Liver (tissue), 9 donors: ENCODE data around the gene ST6GALNAC4. TPM values are rescaled to one million over a fixed set of nuclear protein-coding genes. Genes with fewer than 3 reads are reported as not detected.
"Not testable (repeated sequence)": the region's sequence is repeated elsewhere in the genome, so short reads cannot be mapped to it uniquely, and the experiment has no call there.

Experiments
- DNase-seq: peaks from one replicate; pipeline ENCODE4 v3.0.0-alpha.2; 2017; ENCODE audit warnings: low spot score
- H3K27ac ChIP-seq, 2 donors: one replicate each; pipeline ENCODE4 v1.7.0; 2013; ENCODE audit warnings: inconsistent platforms in 2 of 2, low read length in 2 of 2, control low read depth in 1 of 2, low read depth in 1 of 2, mild to moderate bottlenecking in 1 of 2
- H3K27me3 ChIP-seq, 4 donors: one replicate each; pipeline versions ENCODE4 v1.6.1 to v1.7.0; 2013; ENCODE audit warnings: low read length in 3 of 4, inconsistent platforms in 1 of 4, mild to moderate bottlenecking in 1 of 4, moderate library complexity in 1 of 4; ENCODE audit not compliant: control insufficient read depth in 4 of 4, insufficient read depth in 4 of 4
- H3K36me3 ChIP-seq, 4 donors: one replicate each; pipeline versions ENCODE4 v1.6.1 to v1.7.0; 2013; ENCODE audit warnings: low read length in 3 of 4, mild to moderate bottlenecking in 3 of 4, low read depth in 1 of 4, moderate library complexity in 1 of 4; ENCODE audit not compliant: control insufficient read depth in 4 of 4, insufficient read depth in 3 of 4
- H3K4me1 ChIP-seq, 4 donors: one replicate each; pipeline versions ENCODE4 v1.6.1 to v1.7.0; 2013; ENCODE audit warnings: low read length in 3 of 4, mild to moderate bottlenecking in 3 of 4, moderate library complexity in 1 of 4; ENCODE audit not compliant: control insufficient read depth in 4 of 4, insufficient read depth in 4 of 4
- H3K4me3 ChIP-seq, 3 donors: one replicate each; pipeline versions ENCODE4 v1.6.1 to v1.7.0; 2013; ENCODE audit warnings: low read length in 3 of 3, control low read depth in 1 of 3, low read depth in 1 of 3, mild to moderate bottlenecking in 1 of 3
- H3K9ac ChIP-seq, 2 donors: one replicate each; pipeline ENCODE4 v1.7.0; 2013; ENCODE audit warnings: low read length in 2 of 2, mild to moderate bottlenecking in 2 of 2, moderate library complexity in 2 of 2, control low read depth in 1 of 2, low read depth in 1 of 2
- H3K9me3 ChIP-seq, 4 donors: one replicate each; pipeline versions ENCODE4 v1.6.1 to v1.7.0; 2013; ENCODE audit warnings: low read length in 3 of 4; ENCODE audit not compliant: control insufficient read depth in 4 of 4
- CTCF ChIP-seq: fragments of 150-350 bp; IDR thresholded peaks from 2 replicates; pipeline ENCODE4 v1.5.1; 2017; ENCODE audit warnings: improper control_type of control experiment, low read depth, low read length; ENCODE audit not compliant: missing input control
- GABPA ChIP-seq, 2 donors: IDR thresholded peaks in 1 of 2; conservative IDR thresholded peaks in 1 of 2; 2 replicates each; pipeline ENCODE4 v1.6.1; 2016; ENCODE audit warnings: antibody characterized with exemption in 2 of 2, mild to moderate bottlenecking in 1 of 2, moderate library complexity in 1 of 2
- HNF4G ChIP-seq: IDR thresholded peaks from 2 replicates; pipeline ENCODE4 v1.6.1; 2016; ENCODE audit warnings: antibody characterized with exemption
- JUND ChIP-seq, 2 donors: IDR thresholded peaks; 2 replicates each; pipeline ENCODE4 v1.6.1; 2016; ENCODE audit warnings: antibody characterized with exemption in 2 of 2
- NR2F2 ChIP-seq: IDR thresholded peaks from 2 replicates; pipeline ENCODE4 v1.6.1; 2016; ENCODE audit warnings: antibody characterized with exemption
- RAD21 ChIP-seq, 2 donors: IDR thresholded peaks; 2 replicates each; pipeline ENCODE4 v1.6.1; 2016; ENCODE audit warnings: antibody characterized with exemption in 2 of 2, mild to moderate bottlenecking in 2 of 2
- RXRA ChIP-seq, 2 donors: IDR thresholded peaks; 2 replicates each; pipeline ENCODE4 v1.6.1; 2017 to 2018; ENCODE audit warnings: antibody characterized with exemption in 2 of 2, mild to moderate bottlenecking in 1 of 2
- YY1 ChIP-seq: IDR thresholded peaks from 2 replicates; pipeline ENCODE4 v1.6.1; 2016; ENCODE audit warnings: antibody characterized with exemption, mild to moderate bottlenecking
- WGBS: extraction: QIAGEN DNeasy Blood & Tissue Kit; methylation state at CpG from one replicate; pipeline ENCODE4 v1.1.7; 2013; 5-methylcytosine and 5-hydroxymethylcytosine counted together
- polyA plus RNA-seq, 2 donors: library from polyadenylated mRNA; stranded (reverse) in 1 of 2; unstranded in 1 of 2; fragments of 200-250 nt in 1 of 2; fragments of >200 nt in 1 of 2; fragmentation: Nextera tagmentation in 1 of 2; extraction: Ambion mirVana in 1 of 2; gene quantifications; one replicate each; pipeline versions ENCODE4 v1.2.1 to v1.2.3, GENCODE V29; 2013 to 2015
- total RNA-seq, 2 donors: library from RNA; depleted of rRNA; stranded (reverse); fragments of >200 nt; gene quantifications; one replicate each; pipeline ENCODE4 v1.2.3, GENCODE V29; 2014
- TF ChIP-seq, protein P1 (sequence below): IDR thresholded peaks from 2 replicates; pipeline ENCODE4 v1.6.1; 2016; ENCODE audit warnings: antibody characterized with exemption
- donor health status: healthy.
- donor health status: healthy.
- donor health status: healthy.
- donor health status: healthy.
- donor health status: healthy.

Gene ST6GALNAC4
- total and polyA plus RNA-seq, 4 donors = 2.5 to 83.7 (median 7.5) TPM

DNA sequence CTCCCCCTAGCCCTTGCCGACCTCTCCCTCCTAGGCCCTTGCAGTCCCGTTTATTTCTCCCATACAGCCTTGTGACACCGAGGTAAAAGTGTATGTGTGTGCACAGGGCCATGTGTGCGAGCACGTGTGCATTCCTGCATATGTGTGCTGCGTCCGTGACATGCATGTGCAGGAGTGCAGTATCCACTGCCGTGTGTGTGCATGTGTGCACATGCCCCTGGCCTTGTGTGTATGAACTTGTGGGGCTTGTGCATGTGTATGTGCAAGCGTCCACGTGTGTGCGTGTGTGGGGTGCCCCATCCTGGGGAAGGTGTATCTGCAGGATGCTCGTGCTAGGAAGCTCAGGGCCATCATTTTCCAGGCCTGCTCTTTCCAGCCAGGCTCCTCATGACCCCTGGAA lies 46.0 kb downstream of the ST6GALNAC4 start:
- 87% methylated on average over 12 of the region's 12 CpGs for WGBS
- TF ChIP-seq RXRA (IDR thresholded peaks at IDR 0.05) = no peak
- TF ChIP-seq YY1 = no peak
- no peak for TF ChIP-seq GABPA (IDR thresholded peaks at IDR 0.05 in 1 of 2, conservative IDR thresholded peaks at IDR 0.05 in 1 of 2)
- H3K9ac ChIP-seq = no peak overlapping the region

GRCh38 chr9:127870153-127870491 lies 46.7 kb downstream of the ST6GALNAC4 start:
- not testable (repeated sequence) for DNase-seq, H3K27me3 ChIP-seq, H3K9me3 ChIP-seq, H3K36me3 ChIP-seq, H3K9ac ChIP-seq, H3K4me3 ChIP-seq, H3K27ac ChIP-seq
- peaks cover 6 to 11% (median 9%) of the 10 kb centered on the region in 4 donors for H3K4me1 ChIP-seq
- 78% methylated on average over 9 of the region's 9 CpGs for WGBS

More for the DNA sequence above, 46.0 kb downstream of the ST6GALNAC4 start:
- Histone ChIP-seq H3K4me1 (peaks cover 6 to 17% (median 11%) of the 10 kb centered on the region in 4 donors), H3K27me3 (no peaks in the 10 kb centered on the region), H3K4me3 (no peak overlapping the region), H3K36me3 (peaks cover 0 to 6% (median under 1%) of the 10 kb centered on the region in 4 donors), H3K27ac (no peak overlapping the region), H3K9me3 (no peaks in the 10 kb centered on the region)
- no peak for DNase-seq

DNA sequence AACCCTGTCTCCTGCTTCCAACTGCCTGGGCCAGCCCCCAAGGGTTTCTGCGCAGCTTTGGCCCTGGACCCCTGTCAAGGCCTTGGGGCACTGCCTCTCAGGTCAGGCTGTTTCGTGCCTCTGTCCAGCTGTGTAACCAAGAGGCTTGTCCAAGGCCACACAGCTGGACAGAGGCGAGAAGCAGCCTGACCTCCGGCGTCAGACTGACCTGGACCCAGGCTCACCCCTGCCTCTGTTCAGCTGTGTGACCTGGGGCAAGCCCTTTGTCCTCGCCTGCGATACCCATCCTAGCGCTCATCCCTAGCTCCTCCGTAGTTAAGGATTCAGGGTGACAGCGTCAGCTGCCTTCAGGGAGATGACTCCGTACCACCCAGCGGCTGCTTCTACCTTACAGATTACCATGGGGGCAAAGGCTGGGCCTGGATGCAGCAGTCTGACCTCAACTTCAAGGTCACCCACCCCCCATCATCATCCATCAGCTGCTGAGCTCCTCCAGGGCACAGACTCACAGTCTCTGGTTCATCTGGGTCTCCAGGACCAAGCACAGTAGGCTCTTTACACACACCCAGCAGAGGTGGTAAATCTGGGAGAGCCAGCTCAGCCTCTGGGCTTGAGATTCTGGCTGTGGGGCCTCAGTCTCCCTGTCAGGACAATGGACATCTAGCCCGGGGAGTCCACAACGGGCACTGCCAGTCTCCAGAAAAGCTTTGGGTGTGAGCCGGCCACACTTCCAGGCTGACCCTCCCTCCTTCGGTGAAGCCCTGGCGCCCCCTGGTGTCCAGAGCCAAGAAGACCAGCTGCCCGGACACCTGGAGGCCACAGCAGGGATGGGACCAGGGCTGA lies 47.3 kb downstream of the ST6GALNAC4 start:
- H3K4me3 ChIP-seq = no peak overlapping the region
- TF ChIP-seq NR2F2 (peak; percentile 48), HNF4G (no peak), RAD21 (IDR thresholded peaks at IDR 0.05) (peak; percentile 96 to 97), CTCF (peak; percentile 97)
- TF ChIP-seq, protein P1, sequence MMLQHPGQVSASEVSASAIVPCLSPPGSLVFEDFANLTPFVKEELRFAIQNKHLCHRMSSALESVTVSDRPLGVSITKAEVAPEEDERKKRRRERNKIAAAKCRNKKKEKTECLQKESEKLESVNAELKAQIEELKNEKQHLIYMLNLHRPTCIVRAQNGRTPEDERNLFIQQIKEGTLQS = no peak
- DNase-seq = peak; percentile 94
- peaks cover 0 to 6% (median under 1%) of the 10 kb centered on the region in 4 donors for H3K36me3 ChIP-seq
- H3K27me3 ChIP-seq = no peaks in the 10 kb centered on the region
- WGBS = 68% methylated on average over 18 of the region's 18 CpGs
- no peaks in the 10 kb centered on the region for H3K9me3 ChIP-seq
- H3K4me1 ChIP-seq = peaks cover 6 to 8% (median 7%) of the 10 kb centered on the region in 4 donors
- no peak overlapping the region for H3K9ac ChIP-seq
- no peak overlapping the region for H3K27ac ChIP-seq

DNA sequence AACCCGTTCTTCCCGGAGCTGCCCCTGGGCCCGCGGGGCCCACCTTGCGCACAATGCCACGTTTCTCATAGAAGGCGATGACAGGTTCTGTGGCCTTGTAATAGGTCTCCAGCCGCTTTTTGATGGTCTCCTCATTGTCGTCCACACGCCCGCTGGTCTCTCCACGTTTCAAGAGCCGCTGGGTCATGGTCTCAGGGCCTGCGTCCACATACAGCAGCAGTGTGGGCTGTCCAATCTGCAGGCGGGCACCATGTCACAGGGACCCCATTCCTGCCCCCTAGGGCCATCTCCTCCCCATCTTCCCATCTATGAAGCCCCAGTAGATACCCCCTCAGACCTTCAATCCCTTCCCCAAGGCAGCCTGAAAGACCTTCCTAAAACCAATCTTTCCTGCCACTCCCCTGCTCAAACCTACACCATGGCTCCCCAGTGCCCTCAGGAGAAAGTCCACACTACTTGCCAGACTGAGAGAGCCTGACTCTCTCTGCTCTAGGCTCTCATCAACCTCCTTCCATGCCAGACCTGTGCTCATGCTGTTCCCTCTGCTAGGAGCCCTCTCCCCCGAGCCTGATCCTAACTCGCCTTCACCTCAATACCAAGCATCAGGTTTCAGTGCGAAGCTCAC lies 48.5 kb downstream of the ST6GALNAC4 start:
- Histone ChIP-seq H3K4me1 (peaks cover 0 to 3% (median 0%) of the 10 kb centered on the region in 4 donors), H3K27me3 (no peaks in the 10 kb centered on the region), H3K9me3 (no peaks in the 10 kb centered on the region), H3K4me3 (no peak overlapping the region), H3K36me3 (peaks cover 0 to 6% (median under 1%) of the 10 kb centered on the region in 4 donors), H3K9ac (no peak overlapping the region), H3K27ac (peak overlapping the region in 1 of 2 donors; percentile 18)
- WGBS = 95% methylated on average over 18 of the region's 18 CpGs
- DNase-seq = no peak
- TF ChIP-seq NR2F2 = no peak
- no peak for TF ChIP-seq RAD21 (IDR thresholded peaks at IDR 0.05)
- no peak for TF ChIP-seq JUND (IDR thresholded peaks at IDR 0.05)
- TF ChIP-seq YY1 = no peak
